DOHH2 (cell line): Measurements from ENCODE around the gene IRF2BP2.

Experiments used
- CTCF ChIP-seq: fragments of 200-600 bp; sonication (generic); IDR thresholded peaks from one replicate; pipeline ENCODE4 v1.5.1; 2014; ENCODE audit warnings: antibody characterized with exemption, mild to moderate bottlenecking, low read depth, low read length; ENCODE audit not compliant: poor library complexity, severe bottlenecking
- EZH2phosphoT487 ChIP-seq: fragments of 200-600 bp; sonication (generic); IDR thresholded peaks from 2 replicates; pipeline ENCODE4 v1.6.1; 2017; ENCODE audit warnings: borderline replicate concordance, mild to moderate bottlenecking, antibody characterized with exemption, low read length, moderate library complexity, mixed read lengths

DNA sequence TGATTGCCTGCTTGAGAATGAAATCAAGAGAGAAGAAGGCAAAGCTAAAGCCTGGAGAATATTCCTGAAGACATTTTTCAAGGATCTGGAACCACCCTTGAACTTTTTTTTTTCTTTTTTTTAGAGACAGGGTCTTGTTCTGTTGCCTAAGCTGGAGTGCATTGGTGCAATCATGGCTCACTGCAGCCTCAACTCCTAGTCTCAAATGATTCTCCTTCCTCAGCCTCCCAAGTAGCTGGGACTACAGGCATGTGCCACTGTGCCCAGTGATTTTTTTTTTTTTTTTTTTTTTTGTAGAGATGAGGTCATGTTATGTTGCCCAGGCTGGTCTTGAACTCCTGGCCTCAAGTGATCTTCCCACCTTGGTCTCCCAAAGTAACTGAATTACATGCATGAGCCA, 22.2 kb upstream of the IRF2BP2 start:
- TF ChIP-seq EZH2phosphoT487 (no peak), CTCF (no peak)
